GM15510 (cell line): Measurements from ENCODE around the gene DCST2.

Source experiments
- POLR2A ChIP-seq: IDR thresholded peaks from 3 replicates; pipeline ENCODE4 v1.6.1; 2011; ENCODE audit warnings: borderline replicate concordance; ENCODE audit not compliant: insufficient read length; ENCODE audit errors: extremely low read depth

The DCST2 gene

GRCh38 chr1:155012026-155012546, 21.5 kb downstream of the DCST2 start:
- no peak for TF ChIP-seq POLR2A

DNA sequence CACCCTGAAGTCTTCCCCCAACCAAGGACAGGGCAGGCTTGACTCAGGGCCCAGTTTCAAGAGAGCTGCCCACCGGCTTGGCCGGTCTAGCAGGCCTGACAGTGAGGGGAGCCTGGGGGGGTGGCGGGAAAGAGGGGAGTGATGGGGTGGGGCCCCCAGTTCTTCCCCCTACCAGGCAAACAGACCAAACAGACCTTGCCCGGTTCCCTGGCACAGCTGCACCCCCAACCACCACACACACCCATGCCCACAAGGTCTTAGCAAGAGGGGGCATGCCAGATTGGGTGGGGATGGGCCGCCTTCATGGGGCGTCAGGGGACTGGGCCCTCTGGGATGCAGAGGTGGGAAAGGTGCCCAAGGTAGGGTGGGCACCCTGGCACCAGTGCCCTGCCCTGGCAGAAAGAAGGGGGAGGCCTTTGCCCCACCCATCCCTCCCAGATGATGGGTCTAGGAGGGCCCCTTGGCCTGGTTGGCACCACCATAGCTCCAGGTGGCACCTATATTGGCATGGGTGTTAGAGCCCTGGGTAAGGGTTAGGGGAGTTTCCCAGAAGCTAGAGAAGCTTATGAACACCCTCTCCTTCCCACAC, 22.1 kb downstream of the DCST2 start:
- no peak for TF ChIP-seq POLR2A

GRCh38 chr1:155011004-155011416, 22.6 kb downstream of the DCST2 start:
- no peak for TF ChIP-seq POLR2A

DNA sequence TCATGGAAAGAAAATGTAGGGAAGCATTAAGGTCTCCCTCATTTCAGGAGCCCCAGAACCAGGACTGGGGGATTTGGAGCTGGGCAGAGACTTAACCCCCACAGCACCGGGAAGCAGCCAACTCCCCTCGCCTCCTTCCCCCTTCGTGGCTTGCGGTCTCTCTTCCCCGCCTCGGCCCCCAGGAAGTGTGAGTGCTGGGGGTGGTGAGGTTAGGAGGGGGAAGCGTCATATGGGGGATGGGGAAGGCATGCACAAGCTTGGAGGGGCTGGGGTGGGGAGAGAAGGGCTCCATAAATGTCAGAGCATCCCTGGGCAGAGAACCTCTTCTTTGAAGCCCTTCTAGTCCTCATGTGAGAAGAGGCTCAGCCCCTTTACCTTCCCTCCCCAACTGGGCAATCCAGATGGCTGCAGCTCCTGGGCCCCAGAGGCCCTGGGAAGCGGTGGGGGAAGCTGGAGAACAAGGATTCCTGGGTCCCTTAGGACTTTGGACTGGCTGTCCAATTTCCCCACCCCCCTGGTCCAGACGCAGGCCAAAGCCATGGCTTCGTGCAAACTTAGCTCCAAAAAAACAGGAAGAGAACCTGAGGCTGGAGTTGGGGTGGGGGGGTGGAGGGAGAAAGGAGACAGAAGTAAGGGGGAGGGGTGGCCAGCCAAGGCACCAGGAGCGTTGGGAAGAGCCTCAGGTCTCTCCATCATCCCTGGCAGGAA, 23.2 kb downstream of the DCST2 start:
- TF ChIP-seq POLR2A: no peak

DNA sequence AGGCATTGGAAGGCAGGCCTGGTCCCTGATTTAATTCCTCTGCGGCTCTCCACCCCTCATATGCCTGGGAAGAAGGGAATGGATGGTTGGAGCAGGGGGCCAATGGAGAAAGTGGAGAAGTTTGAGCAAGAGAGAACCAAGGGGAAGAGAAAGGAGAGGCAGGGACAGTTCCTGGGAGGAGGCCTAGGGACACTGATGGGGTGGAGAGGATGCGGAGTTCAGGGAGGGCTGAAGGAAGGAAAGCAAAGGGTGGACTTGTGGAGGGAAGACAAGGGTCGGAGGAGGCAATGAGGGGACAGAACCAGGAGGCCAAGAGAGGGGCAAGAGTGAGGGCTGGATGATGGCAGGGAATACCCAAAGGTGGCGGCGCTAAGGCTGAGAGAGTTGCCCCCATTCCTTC, 23.8 kb downstream of the DCST2 start:
- no peak for TF ChIP-seq POLR2A

- TF ChIP-seq POLR2A: no peak
Measured at GRCh38 chr1:155009221-155009711, 24.3 kb downstream of the DCST2 start.

GRCh38 chr1:155008015-155008941, 25.3 kb downstream of the DCST2 start:
- TF ChIP-seq POLR2A: no peak

DNA sequence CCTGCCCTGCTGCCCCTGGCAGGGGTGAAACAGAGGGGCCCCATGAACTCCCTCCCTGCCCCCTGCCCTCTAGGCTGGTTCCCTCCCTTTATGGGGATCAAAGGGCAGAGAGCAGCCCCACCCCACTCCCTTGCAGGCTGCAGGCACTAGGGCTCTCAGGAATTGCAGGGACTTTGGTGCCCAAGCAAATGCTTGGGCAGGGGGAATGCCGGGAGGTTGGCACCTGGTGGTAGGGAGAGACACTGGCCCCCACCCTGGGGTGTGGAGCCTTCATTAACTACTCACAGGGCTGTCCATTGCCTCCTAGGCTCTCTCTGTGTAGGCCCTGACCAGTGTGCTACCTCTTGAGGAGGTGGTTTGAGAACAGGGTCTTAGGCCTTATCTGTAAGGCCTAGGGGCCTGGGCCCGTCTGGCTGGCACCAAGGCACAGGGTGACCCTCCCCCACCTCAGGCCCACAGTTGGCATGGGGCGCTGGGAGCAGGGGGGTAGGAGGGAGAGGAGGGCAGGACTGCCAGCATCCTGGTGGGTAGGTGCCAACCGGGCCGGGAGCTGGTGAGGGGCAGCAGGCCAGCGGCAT, 26.2 kb downstream of the DCST2 start:
- TF ChIP-seq POLR2A: no peak

DNA sequence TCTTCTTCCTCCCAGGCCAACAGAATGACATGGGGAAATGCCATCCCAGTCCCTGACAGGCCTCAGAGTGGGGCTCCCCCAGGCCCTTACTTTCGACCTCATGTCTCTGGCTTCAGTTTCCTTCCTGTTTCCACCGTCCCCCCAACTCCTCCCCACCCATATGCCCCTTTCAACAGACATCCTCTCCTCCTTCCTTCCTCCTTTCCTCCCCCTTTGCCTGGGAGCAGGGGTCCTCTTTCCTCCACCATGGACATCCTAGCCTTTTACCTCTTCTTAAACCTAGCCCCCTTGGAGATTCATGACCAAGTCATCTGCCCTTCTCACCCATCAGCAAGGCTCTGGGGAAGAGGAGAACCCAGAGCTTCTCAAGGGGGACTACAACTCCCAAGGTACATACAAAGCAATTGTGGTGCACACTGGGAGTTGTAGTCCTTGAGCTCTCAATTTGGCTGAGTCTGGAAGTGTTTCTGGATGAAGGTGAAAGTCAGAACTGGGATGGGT, 26.9 kb downstream of the DCST2 start:
- TF ChIP-seq POLR2A: no peak

DNA sequence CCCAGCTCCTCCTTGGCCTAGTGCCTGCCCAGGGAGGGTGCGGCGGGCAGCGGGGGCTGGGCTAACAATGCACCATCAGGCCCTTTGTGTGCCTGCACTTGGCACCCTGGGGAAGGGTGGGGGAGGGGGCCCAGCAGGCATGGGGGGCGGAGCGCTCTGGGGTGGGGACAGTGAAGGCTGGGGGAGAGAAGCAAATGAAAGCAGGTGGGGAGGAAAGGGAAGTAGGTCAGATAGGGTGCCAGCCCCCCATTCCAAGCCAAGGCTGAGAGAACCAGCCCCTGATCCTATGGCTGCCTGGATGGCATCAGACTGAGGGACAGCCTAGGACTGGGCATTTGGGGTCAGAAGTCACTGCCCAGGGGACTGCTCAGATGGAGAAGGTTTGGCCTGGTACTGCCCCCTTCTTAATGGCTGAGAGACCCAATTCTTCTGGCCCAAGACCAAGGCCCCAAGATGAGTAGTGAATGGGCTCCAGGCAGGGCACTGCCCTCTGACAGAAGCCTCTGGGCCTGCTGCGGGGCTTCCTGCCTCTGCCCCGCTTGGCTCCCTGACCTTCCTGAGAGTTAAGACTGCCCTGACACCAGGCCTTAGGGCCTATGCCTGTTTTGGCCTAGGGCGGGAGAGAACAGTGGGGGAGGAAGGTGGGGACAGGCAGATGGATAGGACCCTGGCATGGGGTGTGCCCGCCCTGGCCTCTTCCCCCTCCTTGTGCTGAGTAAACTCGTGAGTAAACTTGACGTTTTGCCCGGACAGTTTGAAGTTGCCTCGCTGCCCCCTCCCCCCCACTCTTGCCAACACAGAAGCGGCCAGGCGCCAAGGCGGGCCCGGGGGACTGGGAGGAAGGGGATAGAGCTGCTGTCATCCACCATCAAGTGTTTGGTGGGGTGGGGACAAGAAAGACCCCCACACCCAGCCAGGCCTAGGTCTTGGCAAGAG, 28.2 kb downstream of the DCST2 start:
- no peak for TF ChIP-seq POLR2A

- no peak for TF ChIP-seq POLR2A
Measured at GRCh38 chr1:155004352-155005075, 29.1 kb downstream of the DCST2 start.

- no peak for TF ChIP-seq POLR2A
Measured at GRCh38 chr1:155003766-155004351, 29.7 kb downstream of the DCST2 start.
